RWPE2 (cell line): ENCODE measurements around the gene PHTF2.

ENCODE experiments used
- ATAC-seq: fragments of 200-7000 bp; cut with Tn5 transposase; 3 replicates; pipeline ENCODE4 v1.9.1; 2021; ENCODE audit warnings: low read depth
- DNase-seq: peaks from one replicate; pipeline ENCODE4 v3.0.0-alpha.2; 2020; ENCODE audit warnings: low spot score
- H3K27ac ChIP-seq: fragments of 450-650 bp; 2 replicates; pipeline ENCODE4 v1.5.1; 2017; ENCODE audit warnings: mild to moderate bottlenecking; ENCODE audit not compliant: poor library complexity, severe bottlenecking
- H3K27me3 ChIP-seq: fragments of 250-450 bp; sonication (Bioruptor Pico); 2 replicates; pipeline ENCODE4 v1.5.1; 2021; ENCODE audit warnings: mild to moderate bottlenecking, moderate library complexity; ENCODE audit not compliant: insufficient read depth, poor library complexity, severe bottlenecking
- H3K36me3 ChIP-seq: fragments of 250-450 bp; sonication (Bioruptor Pico); 2 replicates; pipeline ENCODE4 v1.5.1; 2020; ENCODE audit warnings: low read depth, mild to moderate bottlenecking, moderate library complexity
- H3K4me1 ChIP-seq: fragments of 250-450 bp; sonication (Bioruptor Pico); 2 replicates; pipeline ENCODE4 v1.5.1; 2021; ENCODE audit warnings: mild to moderate bottlenecking, moderate library complexity; ENCODE audit not compliant: insufficient read depth, poor library complexity, severe bottlenecking
- H3K4me3 ChIP-seq: fragments of 250-450 bp; sonication (Bioruptor Pico); 2 replicates; pipeline ENCODE4 v1.5.1; 2021; ENCODE audit warnings: mild to moderate bottlenecking, moderate library complexity; ENCODE audit not compliant: severe bottlenecking
- H3K9me3 ChIP-seq: fragments of 250-450 bp; sonication (Bioruptor Pico); 2 replicates; pipeline ENCODE4 v1.5.1; 2021; ENCODE audit warnings: mild to moderate bottlenecking, moderate library complexity; ENCODE audit not compliant: severe bottlenecking
- CTCF ChIP-seq: fragments of 450-650 bp; IDR thresholded peaks from one replicate; pipeline ENCODE4 v1.5.1; 2017; ENCODE audit warnings: mild to moderate bottlenecking, moderate library complexity; ENCODE audit not compliant: poor library complexity, severe bottlenecking

PHTF2 gene

GRCh38 chr7:77908664-77909063 lies 110.1 kb downstream of the PHTF2 start:
- Histone ChIP-seq H3K36me3 (0 out of 2 replicates have a peak, but pooled peaks cover 3% of the 10 kb centered on the region), H3K9me3 (no peaks in the 10 kb centered on the region), H3K27me3 (no peaks in the 10 kb centered on the region), H3K4me3 (no peak overlapping the region), H3K27ac (no peak overlapping the region), H3K4me1 (no peaks in the 10 kb centered on the region)
- DNase-seq, result no peak
- no peak for TF ChIP-seq CTCF
- no peak for ATAC-seq

DNA sequence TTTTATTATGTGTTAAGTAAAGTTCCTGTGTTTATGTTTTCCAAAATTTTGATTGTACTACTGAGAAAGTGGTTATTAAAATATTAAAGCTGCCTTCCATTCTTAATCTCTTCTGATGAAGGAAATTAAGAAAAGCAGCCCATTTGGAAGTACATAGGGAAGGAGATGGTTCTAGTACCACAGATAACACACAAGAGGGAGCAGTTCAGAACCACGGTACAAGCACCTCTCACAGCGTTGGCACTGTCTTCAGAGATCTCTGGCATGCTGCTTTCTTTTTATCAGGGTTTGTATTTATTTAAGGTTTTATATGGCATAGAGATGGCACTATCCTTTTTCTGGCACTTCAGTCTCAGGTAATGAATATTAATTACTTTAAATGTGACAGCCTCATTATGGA lies 111.6 kb downstream of the PHTF2 start:
- Histone ChIP-seq H3K4me1 (no peaks in the 10 kb centered on the region), H3K9me3 (no peaks in the 10 kb centered on the region), H3K27me3 (no peaks in the 10 kb centered on the region), H3K36me3 (0 out of 2 replicates have a peak, but pooled peaks cover 3% of the 10 kb centered on the region), H3K4me3 (no peak overlapping the region), H3K27ac (no peak overlapping the region)
- no peak for TF ChIP-seq CTCF
- DNase-seq (no peak), ATAC-seq (no peak)

- ATAC-seq (no peak), DNase-seq (no peak)
- no peak overlapping the region for H3K4me3 ChIP-seq
- no peaks in the 10 kb centered on the region for H3K9me3 ChIP-seq
- no peak overlapping the region for H3K27ac ChIP-seq
- H3K27me3 ChIP-seq, result no peaks in the 10 kb centered on the region
- no peak for TF ChIP-seq CTCF
- no peaks in the 10 kb centered on the region for H3K4me1 ChIP-seq
- H3K36me3 ChIP-seq, result 0 out of 2 replicates have a peak, but pooled peaks cover 3% of the 10 kb centered on the region
Measured at GRCh38 chr7:77912293-77912692, 113.7 kb downstream of the PHTF2 start.

DNA sequence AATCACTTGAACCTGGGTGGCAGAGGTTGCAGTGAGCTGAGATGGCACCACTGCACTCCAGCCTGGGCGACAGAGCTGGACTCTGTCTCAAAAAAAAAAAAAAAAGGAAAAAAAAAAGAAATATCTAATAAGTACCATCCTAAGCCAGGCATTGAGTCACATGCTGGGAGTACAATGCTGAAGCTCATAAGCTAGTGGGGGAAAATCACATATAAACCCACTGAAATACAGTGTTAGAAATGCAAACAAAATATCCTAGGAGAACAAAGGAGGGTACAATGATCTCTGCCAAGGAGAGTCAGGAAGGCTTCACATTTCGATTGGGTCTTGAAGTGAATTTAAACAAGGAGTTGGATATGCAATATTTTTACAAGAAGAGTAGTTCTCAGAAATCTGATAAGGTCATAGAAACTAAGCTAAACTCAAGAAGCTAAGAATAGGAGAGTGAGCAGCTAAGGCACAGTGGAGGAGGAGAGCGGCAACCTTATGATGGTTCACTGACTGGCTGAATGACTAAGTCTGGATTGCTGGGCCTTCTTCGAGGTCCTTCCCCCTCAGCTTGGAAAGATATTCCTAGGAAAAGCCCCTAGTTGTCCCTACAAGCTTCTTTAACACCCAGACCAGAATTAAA lies 115.5 kb downstream of the PHTF2 start:
- no peak for ATAC-seq
- no peaks in the 10 kb centered on the region for H3K4me1 ChIP-seq
- H3K36me3 ChIP-seq, result 0 out of 2 replicates have a peak, but pooled peaks cover 3% of the 10 kb centered on the region
- no peak overlapping the region for H3K4me3 ChIP-seq
- H3K27ac ChIP-seq, result no peak overlapping the region
- H3K27me3 ChIP-seq, result no peaks in the 10 kb centered on the region
- TF ChIP-seq CTCF, result no peak
- no peaks in the 10 kb centered on the region for H3K9me3 ChIP-seq
- no peak for DNase-seq

- DNase-seq (no peak), ATAC-seq (no peak)
- Histone ChIP-seq H3K4me1 (no peaks in the 10 kb centered on the region), H3K4me3 (no peak overlapping the region), H3K9me3 (no peaks in the 10 kb centered on the region), H3K27ac (no peak overlapping the region), H3K27me3 (no peaks in the 10 kb centered on the region), H3K36me3 (peaks cover 4% of the 10 kb centered on the region; the same call in 1 of the 2 replicates)
- no peak for TF ChIP-seq CTCF
Measured at GRCh38 chr7:77917500-77918262, 119.1 kb downstream of the PHTF2 start.
